K562 (cell line): Measurements from ENCODE around the gene PDZRN3. TPM values are rescaled to one million over a fixed set of nuclear protein-coding genes. Genes with fewer than 3 reads are reported as not detected.

Experiments
- ATAC-seq: fragments of 200-7000 bp; cut with Tn5 transposase; 3 replicates; pipeline ENCODE4 v1.9.1; 2020; ENCODE audit warnings: moderate library complexity
- BruUV-seq: library from RNA; stranded (reverse); fragments of 400-500 nt; replicated peaks from 2 replicates; lab custom pipeline; 2021; lab: Mats Ljungman, UMichigan
- CTCF ChIA-PET: fragments of 300-600 bp; formaldehyde crosslinking; extraction: SDS; loops from one replicate; lab custom pipeline; 2021; ENCODE audit warnings: low intra/inter-chr PET ratio; lab: Yijun Ruan, JAX
- POLR2A ChIA-PET: fragments of 300-600, 350-650 bp; sonication (Branson Sonifier 250); formaldehyde crosslinking; extraction: SDS; loops from one replicate; lab custom pipeline; 2021; ENCODE audit warnings: antibody characterized with exemption, inconsistent platforms; lab: Yijun Ruan, JAX
- DNase-seq, 4 experiments: peaks; one replicate each; pipeline versions ENCODE4 v3.0.0 to v3.0.0-alpha.2; 2011 to 2018; ENCODE audit warnings: low spot score in 3 of 4, mixed read lengths in 3 of 4; ENCODE audit errors: extremely low read depth in 1 of 4
- FAIRE-seq: peaks from 2 replicates; lab custom pipeline; 2011; peaks lifted over from hg19 to GRCh38; lab: Jason Lieb, UNC
- H2AFZ ChIP-seq: 2 replicates; pipeline ENCODE4 v1.6.0; 2011; ENCODE audit warnings: low read depth, low read length, control low read depth, inconsistent platforms
- H3K27ac ChIP-seq: fragments of 200-600 bp; 3 replicates; pipeline ENCODE4 v1.8.0; 2011; ENCODE audit warnings: low read depth, mild to moderate bottlenecking, control low read depth, inconsistent platforms, low read length, moderate library complexity, mixed read lengths; ENCODE audit errors: extremely low read depth
- H3K27me3 ChIP-seq, 2 experiments: fragments of 300-600 bp in 1 of 2; 2 replicates in 1 of 2; 3 replicates in 1 of 2; pipeline versions ENCODE4 v1.6.0 to v1.8.0; 2011; ENCODE audit warnings: inconsistent platforms in 2 of 2, low read length in 2 of 2, mild to moderate bottlenecking in 1 of 2, mixed read lengths in 1 of 2, moderate library complexity in 1 of 2; ENCODE audit not compliant: control insufficient read depth in 2 of 2, insufficient read depth in 2 of 2
- H3K36me3 ChIP-seq: fragments of 300-600 bp; 3 replicates; pipeline ENCODE4 v1.8.0; 2011; ENCODE audit warnings: mild to moderate bottlenecking, low read length, inconsistent platforms; ENCODE audit not compliant: control insufficient read depth, insufficient read depth
- H3K4me1 ChIP-seq, 2 experiments: fragments of 200-600 bp in 1 of 2; replicated peaks in 1 of 2; 2 replicates in 1 of 2; 3 replicates in 1 of 2; pipeline versions ENCODE4 v1.5.1 to v1.8.0; 2011; ENCODE audit warnings: inconsistent platforms in 2 of 2, low read length in 2 of 2, mild to moderate bottlenecking in 1 of 2, mixed read lengths in 1 of 2, moderate library complexity in 1 of 2; ENCODE audit not compliant: control insufficient read depth in 2 of 2, insufficient read depth in 2 of 2
- H3K4me2 ChIP-seq: 2 replicates; pipeline ENCODE4 v1.6.1; 2011; ENCODE audit warnings: low read length, control low read depth, inconsistent platforms, mixed read lengths; ENCODE audit not compliant: insufficient read depth
- H3K4me3 ChIP-seq: fragments of 200-600 bp; sonication (generic), shearing (Covaris generic); 2 replicates; pipeline ENCODE4 v1.5.1; 2016; ENCODE audit warnings: control low read depth, inconsistent platforms
- H3K79me2 ChIP-seq: fragments of 200-600 bp; 3 replicates; pipeline ENCODE4 v1.8.0; 2011; ENCODE audit warnings: low read length, inconsistent platforms; ENCODE audit not compliant: control insufficient read depth, insufficient read depth
- H3K9ac ChIP-seq, 2 experiments: 2 replicates each; pipeline versions ENCODE4 v1.6.0 to v1.6.1; 2011; ENCODE audit warnings: low read depth in 2 of 2, low read length in 2 of 2, control low read depth in 1 of 2, inconsistent platforms in 1 of 2, mild to moderate bottlenecking in 1 of 2, mixed read lengths in 1 of 2; ENCODE audit not compliant: insufficient read depth in 1 of 2
- H3K9me1 ChIP-seq: one replicate; pipeline ENCODE4 v1.6.0; 2011; ENCODE audit warnings: inconsistent platforms, mild to moderate bottlenecking, low read length, moderate library complexity; ENCODE audit not compliant: control insufficient read depth, insufficient read depth
- H3K9me3 ChIP-seq: replicated peaks from 2 replicates; pipeline ENCODE4 v1.5.1; 2011; ENCODE audit warnings: low read depth, low read length, inconsistent platforms; ENCODE audit not compliant: control insufficient read depth, insufficient read depth
- H4K20me1 ChIP-seq: replicated peaks from 2 replicates; pipeline ENCODE4 v1.6.1; 2011; ENCODE audit warnings: low read length, inconsistent platforms, mixed read lengths; ENCODE audit not compliant: control insufficient read depth, insufficient read depth
- ATF6 ChIP-seq: sonication (generic); formaldehyde crosslinking; IDR thresholded peaks from 2 replicates; pipeline ENCODE4 v1.4.0; 2020; ENCODE audit warnings: mild to moderate bottlenecking, missing genetic modification reagents
- CBX1 ChIP-seq: sonication (generic); IDR thresholded peaks from 2 replicates; pipeline ENCODE4 v1.6.1; 2016; ENCODE audit warnings: antibody characterized with exemption, low read depth, mild to moderate bottlenecking
- CEBPG ChIP-seq, 3 experiments: fragments of 200-800 bp in 1 of 3; sonication (Bioruptor generic) in 1 of 3; sonication (generic) in 1 of 3; formaldehyde crosslinking in 1 of 3; IDR thresholded peaks in 2 of 3; conservative IDR thresholded peaks in 1 of 3; 2 replicates each; pipeline versions ENCODE4 v1.6.1 to v1.8.0; 2016 to 2022; ENCODE audit warnings: missing compliant biosample characterization in 2 of 3, missing genetic modification characterization in 2 of 3, mild to moderate bottlenecking in 1 of 3, missing genetic modification reagents in 1 of 3
- CTBP1 ChIP-seq: fragments of 450-650 bp; IDR thresholded peaks from 2 replicates; pipeline ENCODE4 v1.6.1; 2016; ENCODE audit warnings: borderline replicate concordance
- DPF2 ChIP-seq: fragments of 450-650 bp; IDR thresholded peaks from 2 replicates; pipeline ENCODE4 v1.6.1; 2016
- EP400 ChIP-seq: fragments of 450-650 bp; IDR thresholded peaks from 2 replicates; pipeline ENCODE4 v1.6.1; 2017; ENCODE audit warnings: antibody characterized with exemption, mild to moderate bottlenecking, moderate library complexity
- ETV6 ChIP-seq, 3 experiments: fragments of 150-350 bp in 1 of 3; sonication (generic) in 1 of 3; formaldehyde crosslinking in 1 of 3; IDR thresholded peaks; 2 replicates each; pipeline versions ENCODE4 v1.6.1 to v1.8.0; 2014 to 2022; ENCODE audit warnings: borderline replicate concordance in 2 of 3, low read depth in 2 of 3, antibody characterized with exemption in 1 of 3, low read length in 1 of 3, mild to moderate bottlenecking in 1 of 3, missing genetic modification reagents in 1 of 3
- GATAD2B ChIP-seq: fragments of 450-650 bp; IDR thresholded peaks from 2 replicates; pipeline ENCODE4 v1.6.1; 2017; ENCODE audit warnings: mild to moderate bottlenecking, borderline replicate concordance
- HCFC1 ChIP-seq: IDR thresholded peaks from 2 replicates; pipeline ENCODE4 v1.6.1; 2012; ENCODE audit warnings: low read depth, low read length, improper control_type of control experiment
- HNRNPL ChIP-seq: fragments of 200-400 bp; formaldehyde crosslinking; IDR thresholded peaks from 2 replicates; pipeline ENCODE4 v1.6.1; 2017; ENCODE audit warnings: low read depth, mild to moderate bottlenecking, low read length
- MED1 ChIP-seq: sonication (generic); formaldehyde crosslinking; IDR thresholded peaks from 2 replicates; pipeline ENCODE4 v1.8.1; 2023; ENCODE audit warnings: missing genetic modification reagents, borderline replicate concordance
- PCBP1 ChIP-seq: fragments of 200-400 bp; formaldehyde crosslinking; IDR thresholded peaks from 2 replicates; pipeline ENCODE4 v1.6.1; 2018; ENCODE audit warnings: mild to moderate bottlenecking, low read depth, low read length; ENCODE audit not compliant: poor library complexity, severe bottlenecking
- RUNX1 ChIP-seq: sonication (generic); IDR thresholded peaks from 2 replicates; pipeline ENCODE4 v1.6.1; 2016; ENCODE audit warnings: antibody characterized with exemption, low read depth
- SIN3B ChIP-seq: fragments of 450-650 bp; IDR thresholded peaks from 2 replicates; pipeline ENCODE4 v1.6.1; 2017; ENCODE audit warnings: low read depth, mild to moderate bottlenecking, moderate library complexity
- STAT5A ChIP-seq: IDR thresholded peaks from 2 replicates; pipeline ENCODE4 v1.6.1; 2012; ENCODE audit warnings: low read length, inconsistent platforms, borderline replicate concordance
- XRCC3 ChIP-seq: fragments of 450-650 bp; IDR thresholded peaks from 2 replicates; pipeline ENCODE4 v1.6.1; 2017; ENCODE audit warnings: mild to moderate bottlenecking, moderate library complexity
- ZNF354B ChIP-seq: fragments of 250-450 bp; sonication (Bioruptor Pico); IDR thresholded peaks from 2 replicates; pipeline ENCODE4 v1.4.0; 2020
- WGBS: fragments of 100-300 bp; shearing (Covaris generic); methylation state at CpG from one replicate; pipeline ENCODE4 v1.1.6; 2016; ENCODE audit warnings: low coverage, mixed read lengths; ENCODE audit not compliant: insufficient coverage; ENCODE audit errors: missing lambda C conversion rate; 5-methylcytosine and 5-hydroxymethylcytosine counted together
- in situ Hi-C: fragments of 300-500 bp; cut with MboI; formaldehyde crosslinking; loops from 4 replicates; pipeline ENCODE4 v1.15.0; 2018; ENCODE audit warnings: inconsistent platforms, mixed read lengths
- intact Hi-C: fragments of 100-400 bp; cut with micrococcal nuclease; formaldehyde crosslinking; loops from 2 replicates; pipeline ENCODE4 v1.14.2; 2022
- polyA plus RNA-seq, 8 experiments: library from polyadenylated mRNA; depleted of rRNA in 4 of 8; stranded (reverse) in 5 of 8; unstranded in 3 of 8; fragments of >200 nt; fragmentation: Nextera tagmentation in 2 of 8; fragmentation: Illumina TruSeq in 1 of 8; extraction: Ambion mirVana in 2 of 8; extraction: Trizol in 1 of 8; gene quantifications; 2 replicates each; pipeline versions ENCODE4 v1.2.1 to v1.2.3, GENCODE V29; 2011 to 2014; ENCODE audit warnings: inconsistent platforms in 1 of 8, missing spikeins in 1 of 8
- total RNA-seq, 7 experiments: library from RNA; depleted of rRNA in 6 of 7; stranded (reverse); fragments of >200 nt in 6 of 7; fragmentation: Illumina TruSeq in 2 of 7; extraction: Trizol in 2 of 7; gene quantifications; 2 replicates each; pipeline versions ENCODE4 v1.2.1 to v1.2.3, GENCODE V29; 2011 to 2021; ENCODE audit warnings: low replicate concordance in 1 of 7
- TF ChIP-seq, protein P1 (sequence below): sonication (generic); formaldehyde crosslinking; IDR thresholded peaks from 2 replicates; pipeline ENCODE4 v1.8.0; 2022; ENCODE audit warnings: mild to moderate bottlenecking, missing genetic modification reagents
- TF ChIP-seq, protein P2 (sequence below): fragments of 450-650 bp; formaldehyde crosslinking; IDR thresholded peaks from 2 replicates; pipeline ENCODE4 v1.4.0; 2022; ENCODE audit warnings: missing genetic modification characterization
- TF ChIP-seq, protein P3 (sequence below): sonication (generic); formaldehyde crosslinking; IDR thresholded peaks from 2 replicates; pipeline ENCODE4 v1.9.0; 2022; ENCODE audit warnings: mild to moderate bottlenecking, missing genetic modification reagents

Gene PDZRN3
- total and polyA plus RNA-seq, 9 of the 15 experiments (the other 6 are each of a cell fraction or from before 2014, with no cell fraction given), result 0.16 TPM; not detected in 8

GRCh38 chr3:73555076-73555475 lies 69.7 kb downstream of the PDZRN3 start:
- in situ Hi-C loops, result no loop called here
- H2AFZ ChIP-seq, result no peak overlapping the region
- no TSS peak for BruUV-seq
- FAIRE-seq (no peak), ATAC-seq (no peak), DNase-seq (no peak)
- H3K4me2 ChIP-seq, result no peak overlapping the region
- H3K9me3 ChIP-seq, result no peaks in the 10 kb centered on the region
- H3K36me3 ChIP-seq, result no peaks in the 10 kb centered on the region
- H4K20me1 ChIP-seq, result no peaks in the 10 kb centered on the region
- CTCF ChIA-PET, result no interaction called here
- TF ChIP-seq MED1 (CRISPR knock-in tag) (no peak), GATAD2B (no peak), DPF2 (no peak), ZNF354B (CRISPR knock-in tag) (no peak), CEBPG (CRISPR knock-in tag; IDR thresholded peaks at IDR 0.05) (no peak), CEBPG (tag; conservative IDR thresholded peaks at IDR 0.05 in 1 of 2, IDR thresholded peaks at IDR 0.05 in 1 of 2) (no peak), EP400 (no peak), XRCC3 (no peak), STAT5A (no peak), HNRNPL (no peak), ETV6 (IDR thresholded peaks at IDR 0.05; ENCODE audit: borderline replicate concordance in 1 of 2, low read depth in 2 of 2, low read length in 1 of 2) (no peak), ETV6 (CRISPR knock-in tag; IDR thresholded peaks at IDR 0.05; ENCODE audit: borderline replicate concordance) (no peak), PCBP1 (no peak), ATF6 (CRISPR knock-in tag) (no peak), HCFC1 (no peak), CTBP1 (no peak), SIN3B (no peak), CBX1 (no peak), RUNX1 (no peak)
- TF ChIP-seq, protein P1, sequence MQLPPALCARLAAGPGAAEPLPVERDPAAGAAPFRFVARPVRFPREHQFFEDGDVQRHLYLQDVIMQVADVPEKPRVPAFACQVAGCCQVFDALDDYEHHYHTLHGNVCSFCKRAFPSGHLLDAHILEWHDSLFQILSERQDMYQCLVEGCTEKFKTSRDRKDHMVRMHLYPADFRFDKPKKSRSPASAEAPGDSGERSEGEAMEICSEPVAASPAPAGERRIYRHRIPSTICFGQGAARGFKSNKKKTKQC, result no peak
- TF ChIP-seq, protein P2, sequence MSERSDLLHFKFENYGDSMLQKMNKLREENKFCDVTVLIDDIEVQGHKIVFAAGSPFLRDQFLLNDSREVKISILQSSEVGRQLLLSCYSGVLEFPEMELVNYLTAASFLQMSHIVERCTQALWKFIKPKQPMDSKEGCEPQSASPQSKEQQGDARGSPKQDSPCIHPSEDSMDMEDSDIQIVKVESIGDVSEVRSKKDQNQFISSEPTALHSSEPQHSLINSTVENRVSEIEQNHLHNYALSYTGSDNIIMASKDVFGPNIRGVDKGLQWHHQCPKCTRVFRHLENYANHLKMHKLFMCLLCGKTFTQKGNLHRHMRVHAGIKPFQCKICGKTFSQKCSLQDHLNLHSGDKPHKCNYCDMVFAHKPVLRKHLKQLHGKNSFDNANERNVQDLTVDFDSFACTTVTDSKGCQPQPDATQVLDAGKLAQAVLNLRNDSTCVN (CRISPR knock-in tag), result no peak
- TF ChIP-seq, protein P3, sequence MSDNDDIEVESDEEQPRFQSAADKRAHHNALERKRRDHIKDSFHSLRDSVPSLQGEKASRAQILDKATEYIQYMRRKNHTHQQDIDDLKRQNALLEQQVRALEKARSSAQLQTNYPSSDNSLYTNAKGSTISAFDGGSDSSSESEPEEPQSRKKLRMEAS (CRISPR knock-in tag), result no peak
- H3K27me3 ChIP-seq, result no peaks in the 10 kb centered on the region
- no peaks in the 10 kb centered on the region for H3K79me2 ChIP-seq
- intact Hi-C loops, result no loop called here
- POLR2A ChIA-PET, result no interaction called here
- no peaks in the 10 kb centered on the region for H3K9me1 ChIP-seq
- H3K4me3 ChIP-seq, result no peak overlapping the region
- H3K27ac ChIP-seq, result no peak overlapping the region
- H3K4me1 ChIP-seq, result no peaks in the 10 kb centered on the region
- no peak overlapping the region for H3K9ac ChIP-seq
- 0% methylated on average over 2 of the region's 2 CpGs for WGBS
